HEK293 (cell line): ENCODE data around the gene EVI5.

Source experiments
- ZNF350 ChIP-seq: fragments of 450-650 bp; formaldehyde crosslinking; IDR thresholded peaks from 2 replicates; pipeline ENCODE4 v1.5.0; 2017; ENCODE audit warnings: missing biosample characterization, mild to moderate bottlenecking, missing genetic modification characterization
- ZNF354C ChIP-seq: fragments of 450-650 bp; formaldehyde crosslinking; IDR thresholded peaks from 2 replicates; pipeline ENCODE4 v1.5.1; 2016; ENCODE audit warnings: missing biosample characterization, missing genetic modification characterization, low read depth, borderline replicate concordance
- ZNF768 ChIP-seq: fragments of 450-650 bp; formaldehyde crosslinking; IDR thresholded peaks from 2 replicates; pipeline ENCODE4 v1.5.1; 2018; ENCODE audit warnings: missing biosample characterization, mild to moderate bottlenecking, missing genetic modification characterization
- TF ChIP-seq, protein P1 (sequence below): fragments of 450-650 bp; formaldehyde crosslinking; IDR thresholded peaks from 2 replicates; pipeline ENCODE4 v1.5.1; 2016; ENCODE audit warnings: missing biosample characterization, missing genetic modification characterization
- TF ChIP-seq, protein P2 (sequence below): fragments of 450-650 bp; formaldehyde crosslinking; IDR thresholded peaks from 2 replicates; pipeline ENCODE4 v1.5.1; 2016; ENCODE audit warnings: missing biosample characterization, missing genetic modification characterization, borderline replicate concordance
- TF ChIP-seq, protein P3 (sequence below): fragments of 450-650 bp; formaldehyde crosslinking; IDR thresholded peaks from 2 replicates; pipeline ENCODE4 v1.5.0; 2017; ENCODE audit warnings: missing biosample characterization, missing genetic modification characterization, borderline replicate concordance

DNA sequence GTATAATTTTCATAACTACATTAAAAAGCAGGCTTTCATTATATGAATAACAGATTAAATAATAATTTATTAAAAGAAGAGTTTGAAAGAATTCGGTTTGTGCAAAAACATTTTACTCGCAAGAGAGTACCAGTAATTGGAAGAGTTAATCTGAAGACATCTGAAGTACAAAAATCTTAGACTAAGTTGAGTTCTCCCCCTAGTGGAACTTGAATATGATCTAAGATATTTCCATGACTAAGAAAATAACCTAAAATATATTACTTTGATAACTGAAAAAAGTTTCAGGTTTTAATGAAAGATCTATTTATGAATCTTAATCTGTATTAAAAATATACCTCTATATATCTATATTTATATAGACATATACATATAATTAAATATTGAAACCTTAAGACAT, 185.7 kb downstream of the EVI5 start:
- TF ChIP-seq, protein P1, sequence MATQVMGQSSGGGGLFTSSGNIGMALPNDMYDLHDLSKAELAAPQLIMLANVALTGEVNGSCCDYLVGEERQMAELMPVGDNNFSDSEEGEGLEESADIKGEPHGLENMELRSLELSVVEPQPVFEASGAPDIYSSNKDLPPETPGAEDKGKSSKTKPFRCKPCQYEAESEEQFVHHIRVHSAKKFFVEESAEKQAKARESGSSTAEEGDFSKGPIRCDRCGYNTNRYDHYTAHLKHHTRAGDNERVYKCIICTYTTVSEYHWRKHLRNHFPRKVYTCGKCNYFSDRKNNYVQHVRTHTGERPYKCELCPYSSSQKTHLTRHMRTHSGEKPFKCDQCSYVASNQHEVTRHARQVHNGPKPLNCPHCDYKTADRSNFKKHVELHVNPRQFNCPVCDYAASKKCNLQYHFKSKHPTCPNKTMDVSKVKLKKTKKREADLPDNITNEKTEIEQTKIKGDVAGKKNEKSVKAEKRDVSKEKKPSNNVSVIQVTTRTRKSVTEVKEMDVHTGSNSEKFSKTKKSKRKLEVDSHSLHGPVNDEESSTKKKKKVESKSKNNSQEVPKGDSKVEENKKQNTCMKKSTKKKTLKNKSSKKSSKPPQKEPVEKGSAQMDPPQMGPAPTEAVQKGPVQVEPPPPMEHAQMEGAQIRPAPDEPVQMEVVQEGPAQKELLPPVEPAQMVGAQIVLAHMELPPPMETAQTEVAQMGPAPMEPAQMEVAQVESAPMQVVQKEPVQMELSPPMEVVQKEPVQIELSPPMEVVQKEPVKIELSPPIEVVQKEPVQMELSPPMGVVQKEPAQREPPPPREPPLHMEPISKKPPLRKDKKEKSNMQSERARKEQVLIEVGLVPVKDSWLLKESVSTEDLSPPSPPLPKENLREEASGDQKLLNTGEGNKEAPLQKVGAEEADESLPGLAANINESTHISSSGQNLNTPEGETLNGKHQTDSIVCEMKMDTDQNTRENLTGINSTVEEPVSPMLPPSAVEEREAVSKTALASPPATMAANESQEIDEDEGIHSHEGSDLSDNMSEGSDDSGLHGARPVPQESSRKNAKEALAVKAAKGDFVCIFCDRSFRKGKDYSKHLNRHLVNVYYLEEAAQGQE (tag by site-specific recombination): no peak
- TF ChIP-seq ZNF350: no peak
- TF ChIP-seq ZNF768 (tag by site-specific recombination): no peak
- TF ChIP-seq, protein P2, sequence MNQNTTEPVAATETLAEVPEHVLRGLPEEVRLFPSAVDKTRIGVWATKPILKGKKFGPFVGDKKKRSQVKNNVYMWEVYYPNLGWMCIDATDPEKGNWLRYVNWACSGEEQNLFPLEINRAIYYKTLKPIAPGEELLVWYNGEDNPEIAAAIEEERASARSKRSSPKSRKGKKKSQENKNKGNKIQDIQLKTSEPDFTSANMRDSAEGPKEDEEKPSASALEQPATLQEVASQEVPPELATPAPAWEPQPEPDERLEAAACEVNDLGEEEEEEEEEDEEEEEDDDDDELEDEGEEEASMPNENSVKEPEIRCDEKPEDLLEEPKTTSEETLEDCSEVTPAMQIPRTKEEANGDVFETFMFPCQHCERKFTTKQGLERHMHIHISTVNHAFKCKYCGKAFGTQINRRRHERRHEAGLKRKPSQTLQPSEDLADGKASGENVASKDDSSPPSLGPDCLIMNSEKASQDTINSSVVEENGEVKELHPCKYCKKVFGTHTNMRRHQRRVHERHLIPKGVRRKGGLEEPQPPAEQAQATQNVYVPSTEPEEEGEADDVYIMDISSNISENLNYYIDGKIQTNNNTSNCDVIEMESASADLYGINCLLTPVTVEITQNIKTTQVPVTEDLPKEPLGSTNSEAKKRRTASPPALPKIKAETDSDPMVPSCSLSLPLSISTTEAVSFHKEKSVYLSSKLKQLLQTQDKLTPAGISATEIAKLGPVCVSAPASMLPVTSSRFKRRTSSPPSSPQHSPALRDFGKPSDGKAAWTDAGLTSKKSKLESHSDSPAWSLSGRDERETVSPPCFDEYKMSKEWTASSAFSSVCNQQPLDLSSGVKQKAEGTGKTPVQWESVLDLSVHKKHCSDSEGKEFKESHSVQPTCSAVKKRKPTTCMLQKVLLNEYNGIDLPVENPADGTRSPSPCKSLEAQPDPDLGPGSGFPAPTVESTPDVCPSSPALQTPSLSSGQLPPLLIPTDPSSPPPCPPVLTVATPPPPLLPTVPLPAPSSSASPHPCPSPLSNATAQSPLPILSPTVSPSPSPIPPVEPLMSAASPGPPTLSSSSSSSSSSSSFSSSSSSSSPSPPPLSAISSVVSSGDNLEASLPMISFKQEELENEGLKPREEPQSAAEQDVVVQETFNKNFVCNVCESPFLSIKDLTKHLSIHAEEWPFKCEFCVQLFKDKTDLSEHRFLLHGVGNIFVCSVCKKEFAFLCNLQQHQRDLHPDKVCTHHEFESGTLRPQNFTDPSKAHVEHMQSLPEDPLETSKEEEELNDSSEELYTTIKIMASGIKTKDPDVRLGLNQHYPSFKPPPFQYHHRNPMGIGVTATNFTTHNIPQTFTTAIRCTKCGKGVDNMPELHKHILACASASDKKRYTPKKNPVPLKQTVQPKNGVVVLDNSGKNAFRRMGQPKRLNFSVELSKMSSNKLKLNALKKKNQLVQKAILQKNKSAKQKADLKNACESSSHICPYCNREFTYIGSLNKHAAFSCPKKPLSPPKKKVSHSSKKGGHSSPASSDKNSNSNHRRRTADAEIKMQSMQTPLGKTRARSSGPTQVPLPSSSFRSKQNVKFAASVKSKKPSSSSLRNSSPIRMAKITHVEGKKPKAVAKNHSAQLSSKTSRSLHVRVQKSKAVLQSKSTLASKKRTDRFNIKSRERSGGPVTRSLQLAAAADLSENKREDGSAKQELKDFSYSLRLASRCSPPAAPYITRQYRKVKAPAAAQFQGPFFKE (tag by site-specific recombination): no peak
- TF ChIP-seq ZNF354C (tag by site-specific recombination): no peak
- TF ChIP-seq, protein P3, sequence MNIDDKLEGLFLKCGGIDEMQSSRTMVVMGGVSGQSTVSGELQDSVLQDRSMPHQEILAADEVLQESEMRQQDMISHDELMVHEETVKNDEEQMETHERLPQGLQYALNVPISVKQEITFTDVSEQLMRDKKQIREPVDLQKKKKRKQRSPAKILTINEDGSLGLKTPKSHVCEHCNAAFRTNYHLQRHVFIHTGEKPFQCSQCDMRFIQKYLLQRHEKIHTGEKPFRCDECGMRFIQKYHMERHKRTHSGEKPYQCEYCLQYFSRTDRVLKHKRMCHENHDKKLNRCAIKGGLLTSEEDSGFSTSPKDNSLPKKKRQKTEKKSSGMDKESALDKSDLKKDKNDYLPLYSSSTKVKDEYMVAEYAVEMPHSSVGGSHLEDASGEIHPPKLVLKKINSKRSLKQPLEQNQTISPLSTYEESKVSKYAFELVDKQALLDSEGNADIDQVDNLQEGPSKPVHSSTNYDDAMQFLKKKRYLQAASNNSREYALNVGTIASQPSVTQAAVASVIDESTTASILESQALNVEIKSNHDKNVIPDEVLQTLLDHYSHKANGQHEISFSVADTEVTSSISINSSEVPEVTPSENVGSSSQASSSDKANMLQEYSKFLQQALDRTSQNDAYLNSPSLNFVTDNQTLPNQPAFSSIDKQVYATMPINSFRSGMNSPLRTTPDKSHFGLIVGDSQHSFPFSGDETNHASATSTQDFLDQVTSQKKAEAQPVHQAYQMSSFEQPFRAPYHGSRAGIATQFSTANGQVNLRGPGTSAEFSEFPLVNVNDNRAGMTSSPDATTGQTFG: no peak
